ENCODE results near the gene RFWD3. TPM values are rescaled to one million over a fixed set of nuclear protein-coding genes. Genes with fewer than 3 reads are reported as not detected.

RFWD3 gene
- total RNA-seq, 1 experiment from 2014 or later, result 53.7 TPM

DNA sequence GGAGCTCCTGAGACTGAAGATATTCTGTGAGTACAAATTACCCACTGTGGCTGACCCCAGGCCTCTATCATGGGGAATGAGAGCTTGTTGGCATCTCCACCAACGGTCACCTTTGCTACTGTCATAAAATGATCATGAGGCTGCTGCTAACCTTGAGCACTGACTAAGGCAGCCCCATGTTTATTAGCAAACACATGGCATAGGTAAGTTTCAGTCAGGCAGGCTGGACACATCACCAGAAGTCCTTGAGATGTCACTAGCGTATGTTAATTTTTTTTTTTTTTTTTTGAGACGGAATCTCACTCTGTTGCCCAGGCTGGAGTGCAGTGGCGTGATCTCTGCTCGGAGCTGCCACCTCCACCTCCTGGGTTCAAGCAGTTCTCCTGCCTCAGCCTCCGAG lies 58.3 kb downstream of the RFWD3 start:
- POLR2A ChIA-PET, result no interaction called here
- no peak overlapping the region for H3K27ac ChIP-seq (ENCODE audit: low read length)
- H3K9me3 ChIP-seq (ENCODE audit: control insufficient read depth, insufficient read depth, low read depth, low read length), result no peaks in the 10 kb centered on the region
- intact Hi-C loops (cut with micrococcal nuclease; ENCODE audit: unreplicated experiment) (no loop called here), in situ Hi-C loops (cut with HindIII; ENCODE audit: low pct_unique_long_range_greater_than_20kb, low sequenced_read_pairs) (no loop called here)
- DNase-seq (ENCODE audit: low read depth, low spot score) (no peak), ATAC-seq (no peak)
- no peak for TF ChIP-seq TCF7L2 (IDR thresholded peaks at IDR 0.05; ENCODE audit: low read depth, low read length)
- TF ChIP-seq SIN3A (IDR thresholded peaks at IDR 0.05; ENCODE audit: borderline replicate concordance, insufficient read depth, low read depth, low read length), result no peak
- TF ChIP-seq, protein P1, sequence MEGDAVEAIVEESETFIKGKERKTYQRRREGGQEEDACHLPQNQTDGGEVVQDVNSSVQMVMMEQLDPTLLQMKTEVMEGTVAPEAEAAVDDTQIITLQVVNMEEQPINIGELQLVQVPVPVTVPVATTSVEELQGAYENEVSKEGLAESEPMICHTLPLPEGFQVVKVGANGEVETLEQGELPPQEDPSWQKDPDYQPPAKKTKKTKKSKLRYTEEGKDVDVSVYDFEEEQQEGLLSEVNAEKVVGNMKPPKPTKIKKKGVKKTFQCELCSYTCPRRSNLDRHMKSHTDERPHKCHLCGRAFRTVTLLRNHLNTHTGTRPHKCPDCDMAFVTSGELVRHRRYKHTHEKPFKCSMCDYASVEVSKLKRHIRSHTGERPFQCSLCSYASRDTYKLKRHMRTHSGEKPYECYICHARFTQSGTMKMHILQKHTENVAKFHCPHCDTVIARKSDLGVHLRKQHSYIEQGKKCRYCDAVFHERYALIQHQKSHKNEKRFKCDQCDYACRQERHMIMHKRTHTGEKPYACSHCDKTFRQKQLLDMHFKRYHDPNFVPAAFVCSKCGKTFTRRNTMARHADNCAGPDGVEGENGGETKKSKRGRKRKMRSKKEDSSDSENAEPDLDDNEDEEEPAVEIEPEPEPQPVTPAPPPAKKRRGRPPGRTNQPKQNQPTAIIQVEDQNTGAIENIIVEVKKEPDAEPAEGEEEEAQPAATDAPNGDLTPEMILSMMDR (IDR thresholded peaks at IDR 0.05), result no peak
- no peak for TF ChIP-seq POLR2AphosphoS5 (IDR thresholded peaks at IDR 0.05; ENCODE audit: low read depth, low read length)
- no peak for TF ChIP-seq REST (IDR thresholded peaks at IDR 0.05; ENCODE audit: insufficient read depth in 1 of 2, low read depth in 2 of 2, low read length in 1 of 2)
- peaks cover 4% of the 10 kb centered on the region; the same call in 1 of the 2 replicates for H3K36me3 ChIP-seq (ENCODE audit: control insufficient read depth, insufficient read depth, low read length)
- CTCF ChIA-PET, result no interaction called here
- H3K4me3 ChIP-seq (ENCODE audit: low read depth in 2 of 2, low read length in 2 of 2), result no peak overlapping the region
- peaks cover 13% of the 10 kb centered on the region; the same call in 1 of the 2 replicates for H3K4me1 ChIP-seq (ENCODE audit: control insufficient read depth, insufficient read depth, low read length)
- BruUV-seq (replicated peaks), result no TSS peak
- H3K27me3 ChIP-seq (ENCODE audit: control insufficient read depth, insufficient read depth, low read length), result no peaks in the 10 kb centered on the region

GRCh38 chr16:74607962-74608356 lies 58.7 kb downstream of the RFWD3 start:
- Histone ChIP-seq H3K4me1 (ENCODE audit: control insufficient read depth, insufficient read depth, low read length) (peaks cover 14% of the 10 kb centered on the region; the same call in 1 of the 2 replicates), H3K9me3 (ENCODE audit: control insufficient read depth, insufficient read depth, low read depth, low read length) (no peaks in the 10 kb centered on the region), H3K4me3 (ENCODE audit: low read depth in 2 of 2, low read length in 2 of 2) (no peak overlapping the region), H3K27ac (ENCODE audit: low read length) (0 out of 2 replicates have a peak overlapping the region, but pooled peaks have one; percentile 79), H3K36me3 (ENCODE audit: control insufficient read depth, insufficient read depth, low read length) (peaks cover 4% of the 10 kb centered on the region; the same call in 1 of the 2 replicates), H3K27me3 (ENCODE audit: control insufficient read depth, insufficient read depth, low read length) (no peaks in the 10 kb centered on the region)
- BruUV-seq (replicated peaks), result no TSS peak
- TF ChIP-seq REST (IDR thresholded peaks at IDR 0.05; ENCODE audit: insufficient read depth in 1 of 2, low read depth in 2 of 2, low read length in 1 of 2) (no peak), TCF7L2 (IDR thresholded peaks at IDR 0.05; ENCODE audit: low read depth, low read length) (no peak), POLR2AphosphoS5 (IDR thresholded peaks at IDR 0.05; ENCODE audit: low read depth, low read length) (no peak), SIN3A (IDR thresholded peaks at IDR 0.05; ENCODE audit: borderline replicate concordance, insufficient read depth, low read depth, low read length) (no peak)
- TF ChIP-seq, protein P1 (IDR thresholded peaks at IDR 0.05), result no peak
- ATAC-seq (no peak), DNase-seq (ENCODE audit: low read depth, low spot score) (no peak)
- in situ Hi-C loops (cut with HindIII; ENCODE audit: low pct_unique_long_range_greater_than_20kb, low sequenced_read_pairs) (no loop called here), intact Hi-C loops (cut with micrococcal nuclease; ENCODE audit: unreplicated experiment) (no loop called here)
- ChIA-PET POLR2A (interaction anchor here (0.6 kb wide), 1 partner anchor 59 kb away, joined by 3 read pairs; no protein-coding TSS in a partner anchor), CTCF (no interaction called here)

All from Panc1 (cell line).